Esophagus squamous epithelium (tissue), 5 donors: ENCODE data around the gene PORCN. TPM values are rescaled to one million over a fixed set of nuclear protein-coding genes. Genes with fewer than 3 reads are reported as not detected.
"Not testable (repeated sequence)": the region's sequence is repeated elsewhere in the genome, so short reads cannot be mapped to it uniquely, and the experiment has no call there.

Experiments used
- DNase-seq: peaks from one replicate; lab custom pipeline; 2025; lab: John Stamatoyannopoulos, UW
- H3K27ac ChIP-seq, 4 donors: fragments of 200-600 bp; sonication (generic); one replicate each; pipeline ENCODE4 v1.5.1; 2016 to 2019; ENCODE audit warnings: mild to moderate bottlenecking in 1 of 4
- H3K27me3 ChIP-seq, 4 donors: fragments of 200-600 bp; sonication (generic); 1 replicate in 3 of 4; 2 replicates in 1 of 4; pipeline versions ENCODE4 v1.5.1 to v1.6.0; 2017 to 2021; ENCODE audit warnings: antibody characterized with exemption in 1 of 4
- H3K36me3 ChIP-seq, 3 donors: fragments of 200-600 bp; sonication (generic); one replicate each; pipeline ENCODE4 v1.5.1; 2016 to 2019
- H3K4me1 ChIP-seq, 3 donors: fragments of 200-600 bp; sonication (generic); one replicate each; pipeline ENCODE4 v1.5.1; 2017 to 2019
- H3K4me3 ChIP-seq, 4 donors: fragments of 200-600 bp; sonication (generic); 1 replicate in 3 of 4; 2 replicates in 1 of 4; pipeline ENCODE4 v1.5.1; 2016 to 2019; ENCODE audit warnings: mild to moderate bottlenecking in 2 of 4, moderate library complexity in 1 of 4
- H3K9me3 ChIP-seq, 3 donors: fragments of 200-600 bp; sonication (generic); one replicate each; pipeline ENCODE4 v1.5.1; 2016 to 2019
- CTCF ChIP-seq, 6 experiments: fragments of 450-650 bp in 4 of 6; fragments of 200-600 bp in 2 of 6; sonication (generic) in 2 of 6; IDR thresholded peaks; one replicate each; pipeline ENCODE4 v1.5.1; 2016 to 2019; ENCODE audit warnings: antibody characterized with exemption in 6 of 6, mild to moderate bottlenecking in 4 of 6, moderate library complexity in 4 of 6
- POLR2A ChIP-seq, 4 donors: fragments of 450-650 bp; IDR thresholded peaks; one replicate each; pipeline ENCODE4 v1.6.1; 2017; ENCODE audit warnings: antibody characterized with exemption in 4 of 4, mild to moderate bottlenecking in 4 of 4, moderate library complexity in 3 of 4
- WGBS, 2 donors: methylation state at CpG; one replicate each; pipeline ENCODE4 v1.1.5; 2018; 5-methylcytosine and 5-hydroxymethylcytosine counted together
- intact Hi-C: fragments of 100-400 bp; cut with DNase I; formaldehyde crosslinking; loops from one replicate; pipeline ENCODE4 v1.15.0; 2022
- total RNA-seq, 4 donors: library from RNA; depleted of rRNA; stranded (reverse); fragments of >200 nt; gene quantifications; one replicate each; pipeline ENCODE4 v1.1.0, GENCODE V29; 2016
- donor health status: DM: yes; HTN: yes; CAD: no.

Gene PORCN
- total RNA-seq, 4 donors from 2014 or later = 11.2 to 25.8 (median 17.6) TPM

GRCh38 chrX:48515842-48516241, 7.0 kb downstream of the PORCN start:
- WGBS, 2 donors = 86 to 100% methylated on average over 7 to 9 of the region's 10 CpGs
- Histone ChIP-seq H3K9me3 (no peaks in the 10 kb centered on the region), H3K27ac (no peak overlapping the region), H3K4me3 (no peak overlapping the region), H3K36me3 (peaks cover 0 to 34% (median 0%) of the 10 kb centered on the region in 3 donors), H3K4me1 (peaks cover 0 to 5% (median 0%) of the 10 kb centered on the region in 3 donors), H3K27me3 (no peaks in the 10 kb centered on the region)
- DNase-seq = no peak
- intact Hi-C loops = no loop called here
- TF ChIP-seq CTCF (IDR thresholded peaks at IDR 0.05) (no peak), POLR2A (IDR thresholded peaks at IDR 0.05) (no peak)

GRCh38 chrX:48516285-48516684, 7.5 kb downstream of the PORCN start:
- 74 to 88% methylated on average over 7 to 8 of the region's 10 CpGs for WGBS, 2 donors
- no peaks in the 10 kb centered on the region for H3K27me3 ChIP-seq
- TF ChIP-seq CTCF (IDR thresholded peaks at IDR 0.05) (no peak), POLR2A (IDR thresholded peaks at IDR 0.05) (no peak)
- no peak overlapping the region for H3K4me3 ChIP-seq
- H3K9me3 ChIP-seq = no peaks in the 10 kb centered on the region
- peaks cover 0 to 8% (median 0%) of the 10 kb centered on the region in 3 donors for H3K4me1 ChIP-seq
- no peak for DNase-seq
- no peak overlapping the region for H3K27ac ChIP-seq
- H3K36me3 ChIP-seq = peaks cover 0 to 34% (median 0%) of the 10 kb centered on the region in 3 donors
- intact Hi-C loops = no loop called here

- H3K36me3 ChIP-seq = peaks cover 0 to 34% (median 0%) of the 10 kb centered on the region in 3 donors
- intact Hi-C loops = no loop called here
- 60 to 66% methylated on average over 1 to 2 of the region's 5 CpGs for WGBS, 2 donors
These were observed 8.2 kb downstream of the PORCN start for GRCh38 chrX:48516987-48517386.

GRCh38 chrX:48519481-48519880, 10.7 kb downstream of the PORCN start:
- 49% methylated on average over 4 of the region's 4 CpGs; no CpG with 5 or more reads in 1 of the 2 donors for WGBS, 2 donors
- H3K4me3 ChIP-seq, DNase-seq, intact Hi-C loops, H3K27me3 ChIP-seq, H3K9me3 ChIP-seq, H3K27ac ChIP-seq: not testable (repeated sequence)
- Histone ChIP-seq H3K36me3 (peaks cover 0 to 34% (median 0%) of the 10 kb centered on the region in 3 donors), H3K4me1 (peaks cover 0 to 18% (median 4%) of the 10 kb centered on the region in 3 donors)

More at GRCh38 chrX:48516987-48517386, 8.2 kb downstream of the PORCN start:
- no peak overlapping the region for H3K27ac ChIP-seq
- no peaks in the 10 kb centered on the region for H3K9me3 ChIP-seq
- peaks cover 0 to 9% (median 0%) of the 10 kb centered on the region in 3 donors for H3K4me1 ChIP-seq
- H3K27me3 ChIP-seq = no peaks in the 10 kb centered on the region
- no peak overlapping the region for H3K4me3 ChIP-seq
- TF ChIP-seq CTCF (IDR thresholded peaks at IDR 0.05) (no peak), POLR2A (IDR thresholded peaks at IDR 0.05) (no peak)
- DNase-seq = no peak

- intact Hi-C loops = no loop called here
- Histone ChIP-seq H3K4me3 (no peak overlapping the region), H3K27ac (no peak overlapping the region), H3K9me3 (no peaks in the 10 kb centered on the region), H3K27me3 (no peaks in the 10 kb centered on the region), H3K4me1 (peaks cover 0 to 18% (median 4%) of the 10 kb centered on the region in 3 donors), H3K36me3 (peaks cover 0 to 29% (median 0%) of the 10 kb centered on the region in 3 donors)
- no peak for TF ChIP-seq CTCF (IDR thresholded peaks at IDR 0.05)
- WGBS, 2 donors = 78% methylated on average over 2 of the region's 2 CpGs; no CpG with 5 or more reads in 1 of the 2 donors
- no peak for DNase-seq
These were observed 11.7 kb downstream of the PORCN start for GRCh38 chrX:48520455-48520854.
